Measurements from ENCODE around the gene PTH1R. TPM values are rescaled to one million over a fixed set of nuclear protein-coding genes. Genes with fewer than 3 reads are reported as not detected.
A peak's percentile ranks its signal among the peaks of the same experiment; 100 is the strongest.

PTH1R gene
- total RNA-seq, 1 experiment from 2014 or later = not detected

DNA sequence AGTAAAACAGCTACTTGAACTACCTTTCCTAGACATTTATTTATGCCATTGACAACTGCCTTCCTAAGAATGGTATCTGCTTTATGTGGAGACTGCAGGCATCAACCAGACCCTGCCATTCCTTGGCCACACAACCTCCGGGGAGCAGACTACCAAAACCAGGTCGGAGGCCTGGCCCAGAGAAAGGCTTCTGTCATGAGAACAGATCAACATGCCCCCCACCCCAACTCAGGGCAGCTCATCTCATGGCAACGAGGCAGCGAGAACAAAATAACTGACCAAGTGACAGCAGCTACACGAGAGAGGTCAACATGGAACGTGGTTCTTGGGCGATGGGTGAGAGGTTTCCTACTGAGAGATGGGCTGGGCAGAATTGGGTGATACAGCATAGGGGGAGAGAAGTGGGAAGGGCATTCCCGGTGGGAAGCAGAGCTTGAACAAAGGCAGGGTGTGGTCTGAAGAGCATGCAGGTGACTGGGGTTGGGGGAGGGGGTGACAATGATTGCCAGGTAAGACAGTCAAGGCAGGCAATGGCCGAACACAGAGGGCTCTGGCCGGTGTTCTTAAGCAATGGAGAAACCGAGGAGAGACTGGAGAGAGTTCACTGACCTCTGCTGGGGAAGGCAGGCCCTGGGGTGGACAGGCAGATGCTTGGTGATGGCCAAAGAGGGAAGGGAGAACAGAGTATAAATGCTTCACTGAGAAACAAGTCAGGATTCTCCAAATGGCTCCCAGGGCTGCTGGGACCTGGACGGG is 65.1 kb downstream of the PTH1R start:
- no peak for TF ChIP-seq POLR2AphosphoS5 (IDR thresholded peaks at IDR 0.05; ENCODE audit: low read depth, low read length)
- ATAC-seq (no peak), DNase-seq (ENCODE audit: low read depth, low spot score) (no peak)
- H3K27ac ChIP-seq (ENCODE audit: low read length) = no peak overlapping the region
- intact Hi-C loops (cut with micrococcal nuclease; ENCODE audit: unreplicated experiment) (no loop called here), in situ Hi-C loops (cut with HindIII; ENCODE audit: low pct_unique_long_range_greater_than_20kb, low sequenced_read_pairs) (no loop called here)
- H3K36me3 ChIP-seq (ENCODE audit: control insufficient read depth, insufficient read depth, low read length) = no peaks in the 10 kb centered on the region
- H3K9me3 ChIP-seq (ENCODE audit: control insufficient read depth, insufficient read depth, low read depth, low read length) = no peaks in the 10 kb centered on the region
- CTCF ChIA-PET = no interaction called here
- POLR2A ChIA-PET = no interaction called here
- H3K27me3 ChIP-seq (ENCODE audit: control insufficient read depth, insufficient read depth, low read length) = no peaks in the 10 kb centered on the region
- no peak overlapping the region for H3K4me3 ChIP-seq (ENCODE audit: low read depth in 2 of 2, low read length in 2 of 2)
- BruUV-seq (replicated peaks) = no TSS peak
- peaks cover 34% of the 10 kb centered on the region for H3K4me1 ChIP-seq (ENCODE audit: control insufficient read depth, insufficient read depth, low read length)

DNA sequence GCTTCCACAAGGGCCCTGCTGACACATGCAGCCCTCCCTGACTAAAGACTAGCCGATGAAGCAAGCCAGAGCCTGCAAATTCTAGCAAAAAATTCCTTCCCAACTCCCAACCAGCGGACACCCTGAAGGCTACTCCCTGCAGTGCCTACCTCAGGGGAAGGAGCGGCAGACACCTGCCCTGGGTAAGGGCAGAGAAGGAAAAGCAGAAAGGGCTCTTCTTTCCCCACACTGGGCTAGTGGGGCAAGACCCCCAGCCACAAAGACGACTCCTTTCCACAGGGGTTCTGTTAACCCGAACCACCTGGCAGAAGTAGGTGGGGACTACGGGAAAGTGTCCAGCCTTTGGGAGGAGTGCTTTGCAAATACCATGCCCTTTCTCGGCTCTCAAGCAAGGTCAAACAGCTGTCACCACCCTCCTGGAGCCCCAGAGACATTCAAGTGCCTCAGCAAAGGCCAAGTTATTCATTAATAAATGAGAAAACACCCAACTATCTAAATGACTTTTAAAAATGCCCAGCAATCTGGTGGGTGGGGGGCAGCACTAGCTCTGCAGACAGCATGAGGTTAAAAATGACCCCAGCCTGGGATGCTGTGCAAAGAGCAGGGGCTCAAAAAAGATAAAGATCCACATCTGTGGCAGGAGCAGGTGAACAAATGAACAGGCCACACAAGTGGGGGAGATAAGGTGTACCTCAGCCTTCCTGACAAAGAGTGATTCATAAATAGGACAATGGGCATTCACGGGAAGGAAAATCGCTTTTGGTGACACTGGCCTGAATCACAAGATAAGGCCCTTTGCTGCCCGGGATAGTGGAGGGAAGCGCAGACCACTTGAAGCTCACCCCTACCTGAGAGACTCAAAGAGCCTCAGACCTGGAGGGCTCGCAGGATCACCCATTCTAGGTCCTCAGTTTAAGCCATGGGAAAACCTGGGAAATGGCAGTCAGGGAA is 66.0 kb downstream of the PTH1R start:
- CTCF ChIA-PET = no interaction called here
- no peaks in the 10 kb centered on the region for H3K27me3 ChIP-seq (ENCODE audit: control insufficient read depth, insufficient read depth, low read length)
- ATAC-seq (peak; percentile 55), DNase-seq (ENCODE audit: low read depth, low spot score) (no peak)
- peaks cover 43% of the 10 kb centered on the region for H3K4me1 ChIP-seq (ENCODE audit: control insufficient read depth, insufficient read depth, low read length)
- TF ChIP-seq TCF7L2 (IDR thresholded peaks at IDR 0.05; ENCODE audit: low read depth, low read length) (no peak), SIN3A (IDR thresholded peaks at IDR 0.05; ENCODE audit: borderline replicate concordance, insufficient read depth, low read depth, low read length) (no peak), POLR2AphosphoS5 (IDR thresholded peaks at IDR 0.05; ENCODE audit: low read depth, low read length) (no peak)
- TF ChIP-seq, protein P1, sequence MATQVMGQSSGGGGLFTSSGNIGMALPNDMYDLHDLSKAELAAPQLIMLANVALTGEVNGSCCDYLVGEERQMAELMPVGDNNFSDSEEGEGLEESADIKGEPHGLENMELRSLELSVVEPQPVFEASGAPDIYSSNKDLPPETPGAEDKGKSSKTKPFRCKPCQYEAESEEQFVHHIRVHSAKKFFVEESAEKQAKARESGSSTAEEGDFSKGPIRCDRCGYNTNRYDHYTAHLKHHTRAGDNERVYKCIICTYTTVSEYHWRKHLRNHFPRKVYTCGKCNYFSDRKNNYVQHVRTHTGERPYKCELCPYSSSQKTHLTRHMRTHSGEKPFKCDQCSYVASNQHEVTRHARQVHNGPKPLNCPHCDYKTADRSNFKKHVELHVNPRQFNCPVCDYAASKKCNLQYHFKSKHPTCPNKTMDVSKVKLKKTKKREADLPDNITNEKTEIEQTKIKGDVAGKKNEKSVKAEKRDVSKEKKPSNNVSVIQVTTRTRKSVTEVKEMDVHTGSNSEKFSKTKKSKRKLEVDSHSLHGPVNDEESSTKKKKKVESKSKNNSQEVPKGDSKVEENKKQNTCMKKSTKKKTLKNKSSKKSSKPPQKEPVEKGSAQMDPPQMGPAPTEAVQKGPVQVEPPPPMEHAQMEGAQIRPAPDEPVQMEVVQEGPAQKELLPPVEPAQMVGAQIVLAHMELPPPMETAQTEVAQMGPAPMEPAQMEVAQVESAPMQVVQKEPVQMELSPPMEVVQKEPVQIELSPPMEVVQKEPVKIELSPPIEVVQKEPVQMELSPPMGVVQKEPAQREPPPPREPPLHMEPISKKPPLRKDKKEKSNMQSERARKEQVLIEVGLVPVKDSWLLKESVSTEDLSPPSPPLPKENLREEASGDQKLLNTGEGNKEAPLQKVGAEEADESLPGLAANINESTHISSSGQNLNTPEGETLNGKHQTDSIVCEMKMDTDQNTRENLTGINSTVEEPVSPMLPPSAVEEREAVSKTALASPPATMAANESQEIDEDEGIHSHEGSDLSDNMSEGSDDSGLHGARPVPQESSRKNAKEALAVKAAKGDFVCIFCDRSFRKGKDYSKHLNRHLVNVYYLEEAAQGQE (IDR thresholded peaks at IDR 0.05; ENCODE audit: insufficient read depth in 1 of 2, low read depth in 2 of 2, low read length in 1 of 2) = no peak
- TF ChIP-seq, protein P2, sequence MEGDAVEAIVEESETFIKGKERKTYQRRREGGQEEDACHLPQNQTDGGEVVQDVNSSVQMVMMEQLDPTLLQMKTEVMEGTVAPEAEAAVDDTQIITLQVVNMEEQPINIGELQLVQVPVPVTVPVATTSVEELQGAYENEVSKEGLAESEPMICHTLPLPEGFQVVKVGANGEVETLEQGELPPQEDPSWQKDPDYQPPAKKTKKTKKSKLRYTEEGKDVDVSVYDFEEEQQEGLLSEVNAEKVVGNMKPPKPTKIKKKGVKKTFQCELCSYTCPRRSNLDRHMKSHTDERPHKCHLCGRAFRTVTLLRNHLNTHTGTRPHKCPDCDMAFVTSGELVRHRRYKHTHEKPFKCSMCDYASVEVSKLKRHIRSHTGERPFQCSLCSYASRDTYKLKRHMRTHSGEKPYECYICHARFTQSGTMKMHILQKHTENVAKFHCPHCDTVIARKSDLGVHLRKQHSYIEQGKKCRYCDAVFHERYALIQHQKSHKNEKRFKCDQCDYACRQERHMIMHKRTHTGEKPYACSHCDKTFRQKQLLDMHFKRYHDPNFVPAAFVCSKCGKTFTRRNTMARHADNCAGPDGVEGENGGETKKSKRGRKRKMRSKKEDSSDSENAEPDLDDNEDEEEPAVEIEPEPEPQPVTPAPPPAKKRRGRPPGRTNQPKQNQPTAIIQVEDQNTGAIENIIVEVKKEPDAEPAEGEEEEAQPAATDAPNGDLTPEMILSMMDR (IDR thresholded peaks at IDR 0.05) = no peak
- no peaks in the 10 kb centered on the region for H3K9me3 ChIP-seq (ENCODE audit: control insufficient read depth, insufficient read depth, low read depth, low read length)
- POLR2A ChIA-PET = interaction anchor here (0.5 to 0.6 kb wide), 3 partner anchors 30 to 33 kb away, joined by 4 to 6 read pairs (median 5); no protein-coding TSS in a partner anchor
- in situ Hi-C loops (cut with HindIII; ENCODE audit: low pct_unique_long_range_greater_than_20kb, low sequenced_read_pairs) (no loop called here), intact Hi-C loops (cut with micrococcal nuclease; ENCODE audit: unreplicated experiment) (no loop called here)
- BruUV-seq (replicated peaks) = no TSS peak
- no peak overlapping the region for H3K4me3 ChIP-seq (ENCODE audit: low read depth in 2 of 2, low read length in 2 of 2)
- H3K27ac ChIP-seq (ENCODE audit: low read length) = no peak overlapping the region; the same call in none of the 2 replicates
- no peaks in the 10 kb centered on the region; the same call in 1 of the 2 replicates for H3K36me3 ChIP-seq (ENCODE audit: control insufficient read depth, insufficient read depth, low read length)

Measured in Panc1 (cell line).